Right lung (tissue), 5 donors: ENCODE measurements around the gene CELF2. TPM values are rescaled to one million over a fixed set of nuclear protein-coding genes. Genes with fewer than 3 reads are reported as not detected.
"Not testable (repeated sequence)": the region's sequence is repeated elsewhere in the genome, so short reads cannot be mapped to it uniquely, and the experiment has no call there.

Source experiments
- DNase-seq, 2 donors: peaks; one replicate each; pipeline ENCODE4 v3.0.0-alpha.2; 2013
- polyA plus RNA-seq, 5 donors: library from polyadenylated mRNA; unstranded; fragments of 120-200 nt; gene quantifications; one replicate each; pipeline versions ENCODE4 v1.2.1 to v1.2.3, GENCODE V29; 2013; ENCODE audit warnings: inconsistent platforms in 1 of 5, low replicate concordance in 1 of 5; ENCODE audit not compliant: insufficient read length in 5 of 5, insufficient read depth in 1 of 5

CELF2 gene
- polyA plus RNA-seq, 5 donors, result 40.6 to 73.4 (median 59.8) TPM

- not testable (repeated sequence) for DNase-seq
These were observed 106.2 kb downstream of the CELF2 start for GRCh38 chr10:11123892-11124291.

- DNase-seq, result no peak
These were observed 107.3 kb downstream of the CELF2 start for GRCh38 chr10:11125004-11125403.

GRCh38 chr10:11127017-11127416 is 109.3 kb downstream of the CELF2 start:
- DNase-seq, result not testable (repeated sequence)

- DNase-seq, result no peak
These were observed 113.5 kb downstream of the CELF2 start for GRCh38 chr10:11131112-11131639.

- no peak for DNase-seq
These were observed 116.7 kb downstream of the CELF2 start for GRCh38 chr10:11134411-11134810.

- no peak for DNase-seq
These were observed 118.0 kb downstream of the CELF2 start for GRCh38 chr10:11135709-11136108.

GRCh38 chr10:11138314-11139033 is 120.8 kb downstream of the CELF2 start:
- DNase-seq, result no peak

GRCh38 chr10:11140963-11141362 is 123.3 kb downstream of the CELF2 start:
- DNase-seq, result no peak

GRCh38 chr10:11141571-11142091 is 124.0 kb downstream of the CELF2 start:
- DNase-seq, result no peak

GRCh38 chr10:11142777-11143176 is 125.1 kb downstream of the CELF2 start:
- DNase-seq, result no peak

GRCh38 chr10:11143242-11143641 is 125.6 kb downstream of the CELF2 start:
- no peak for DNase-seq

GRCh38 chr10:11144626-11145494 is 127.2 kb downstream of the CELF2 start:
- DNase-seq, result no peak

- DNase-seq, result no peak
These were observed 127.8 kb downstream of the CELF2 start for GRCh38 chr10:11145495-11145855.

GRCh38 chr10:11146402-11147171 is 128.9 kb downstream of the CELF2 start:
- no peak for DNase-seq

GRCh38 chr10:11147722-11148121 is 130.1 kb downstream of the CELF2 start:
- no peak for DNase-seq

GRCh38 chr10:11148142-11149028 is 130.7 kb downstream of the CELF2 start:
- no peak for DNase-seq

- DNase-seq, result no peak
These were observed 132.1 kb downstream of the CELF2 start for GRCh38 chr10:11149807-11150141.

GRCh38 chr10:11150231-11150731 is 132.6 kb downstream of the CELF2 start:
- DNase-seq, result no peak

- DNase-seq, result no peak
These were observed 133.3 kb downstream of the CELF2 start for GRCh38 chr10:11150879-11151415.

GRCh38 chr10:11152801-11153200 is 135.1 kb downstream of the CELF2 start:
- DNase-seq, result no peak
